GM20000 (cell line): ENCODE measurements around the gene ABCB6.

Experiments used
- DNase-seq: peaks from one replicate; pipeline ENCODE4 v3.0.0; 2012; ENCODE audit warnings: low spot score
- CTCF ChIP-seq: IDR thresholded peaks from 2 replicates; pipeline ENCODE4 v1.5.1; 2012; ENCODE audit warnings: mild to moderate bottlenecking, control low read depth; ENCODE audit errors: extremely low read depth, missing control alignments

Gene ABCB6

DNA sequence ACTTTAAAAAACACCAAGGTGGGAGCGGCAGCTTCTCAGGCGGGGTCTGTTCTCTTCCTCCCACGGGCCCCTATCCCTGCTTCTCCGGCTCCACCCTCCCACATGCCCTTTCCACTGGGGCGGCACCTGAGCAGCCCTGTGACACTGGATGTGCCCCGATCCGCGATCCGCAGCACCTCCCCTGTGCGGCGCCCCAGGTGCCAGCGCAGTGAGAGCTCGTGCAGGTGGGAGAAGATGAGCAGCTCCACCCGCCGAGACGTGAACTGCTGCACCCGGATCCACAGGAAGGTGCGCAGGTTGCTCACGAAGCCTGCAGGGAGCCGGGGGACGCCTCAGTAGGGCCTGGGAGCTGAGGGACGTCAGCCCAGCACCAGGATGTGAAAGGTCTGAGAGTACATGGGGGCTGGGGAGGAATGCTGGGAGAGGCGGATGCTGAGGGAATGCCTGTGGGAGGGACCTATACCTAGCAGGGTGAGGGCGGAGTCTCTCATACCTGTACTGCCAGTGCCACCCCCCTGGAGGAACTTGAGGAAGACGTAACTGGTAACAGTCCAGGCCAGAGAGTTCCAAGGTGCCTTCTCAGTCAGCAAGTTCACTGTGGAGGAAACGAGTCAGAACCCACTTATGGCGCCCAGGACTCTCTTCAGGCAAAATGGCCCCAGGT lies 2.8 kb downstream of the ABCB6 start:
- no peak for TF ChIP-seq CTCF

GRCh38 chr2:219214786-219215185 lies 4.0 kb downstream of the ABCB6 start:
- no peak for TF ChIP-seq CTCF
- DNase-seq: no peak

More for the DNA sequence above, 2.8 kb downstream of the ABCB6 start:
- DNase-seq: no peak

DNA sequence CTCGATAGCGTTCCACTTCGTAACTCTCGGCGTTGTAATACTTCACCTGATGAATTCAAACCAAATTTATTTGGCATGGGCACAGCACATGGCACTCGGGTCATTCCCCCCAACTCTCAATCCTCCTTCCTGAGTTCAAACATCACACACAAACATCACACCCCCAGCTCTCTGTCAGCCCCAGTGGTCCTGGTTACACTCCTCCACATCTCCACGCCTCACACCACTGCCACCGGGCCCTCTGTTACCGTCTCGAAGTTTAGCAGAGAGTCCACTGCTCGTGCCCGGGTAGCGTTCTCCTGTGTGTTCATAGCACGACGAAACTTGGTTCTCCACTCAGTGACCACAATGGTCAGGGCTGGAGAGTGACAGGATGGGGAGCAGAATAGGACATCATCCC lies 4.6 kb downstream of the ABCB6 start:
- DNase-seq: no peak
- TF ChIP-seq CTCF: no peak

GRCh38 chr2:219213486-219214071 lies 5.2 kb downstream of the ABCB6 start:
- DNase-seq: no peak
- TF ChIP-seq CTCF: no peak

DNA sequence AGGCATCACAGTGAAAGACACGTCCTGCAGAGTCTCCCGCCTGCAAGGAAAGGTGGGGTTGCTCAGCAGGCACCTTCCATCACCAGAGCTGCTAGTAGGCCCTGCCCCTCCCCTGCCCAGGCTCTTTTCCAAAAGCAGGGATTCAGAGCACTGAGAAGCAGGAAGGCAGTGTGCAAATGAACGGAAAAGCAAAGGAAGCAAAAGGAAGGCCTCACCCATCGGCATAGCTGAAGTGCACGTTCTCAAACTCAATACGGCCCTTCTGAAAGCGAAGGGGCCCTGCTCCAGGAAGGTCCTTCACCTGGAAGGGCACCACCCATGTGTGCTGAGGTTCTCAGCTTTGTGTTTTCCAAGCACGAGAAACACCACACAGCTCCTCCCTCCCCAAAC lies 5.7 kb downstream of the ABCB6 start:
- no peak for DNase-seq
- TF ChIP-seq CTCF: no peak

DNA sequence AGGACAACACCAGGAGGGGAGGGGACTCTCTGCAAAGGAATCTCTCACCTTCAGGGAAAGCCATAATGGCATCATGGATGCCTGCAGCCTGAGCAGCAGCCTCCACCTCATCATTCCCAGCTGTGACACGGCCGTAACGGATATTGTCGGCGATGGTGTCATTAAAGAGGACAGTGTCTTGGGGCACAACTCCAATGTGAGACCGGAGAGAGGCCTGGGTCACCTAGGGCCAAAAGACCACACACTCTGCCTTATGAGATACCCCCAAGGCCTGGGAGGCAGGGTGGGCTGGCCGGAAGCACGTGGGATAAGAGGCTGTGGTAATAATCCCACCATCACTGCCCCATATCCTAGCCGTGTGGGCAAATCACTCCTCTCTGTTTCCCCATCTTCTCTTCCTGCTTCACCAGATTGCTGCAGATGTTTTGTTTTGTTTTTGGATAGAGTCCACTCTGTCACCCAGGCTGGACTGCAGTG lies 7.8 kb downstream of the ABCB6 start:
- DNase-seq: no peak
- TF ChIP-seq CTCF: no peak

DNA sequence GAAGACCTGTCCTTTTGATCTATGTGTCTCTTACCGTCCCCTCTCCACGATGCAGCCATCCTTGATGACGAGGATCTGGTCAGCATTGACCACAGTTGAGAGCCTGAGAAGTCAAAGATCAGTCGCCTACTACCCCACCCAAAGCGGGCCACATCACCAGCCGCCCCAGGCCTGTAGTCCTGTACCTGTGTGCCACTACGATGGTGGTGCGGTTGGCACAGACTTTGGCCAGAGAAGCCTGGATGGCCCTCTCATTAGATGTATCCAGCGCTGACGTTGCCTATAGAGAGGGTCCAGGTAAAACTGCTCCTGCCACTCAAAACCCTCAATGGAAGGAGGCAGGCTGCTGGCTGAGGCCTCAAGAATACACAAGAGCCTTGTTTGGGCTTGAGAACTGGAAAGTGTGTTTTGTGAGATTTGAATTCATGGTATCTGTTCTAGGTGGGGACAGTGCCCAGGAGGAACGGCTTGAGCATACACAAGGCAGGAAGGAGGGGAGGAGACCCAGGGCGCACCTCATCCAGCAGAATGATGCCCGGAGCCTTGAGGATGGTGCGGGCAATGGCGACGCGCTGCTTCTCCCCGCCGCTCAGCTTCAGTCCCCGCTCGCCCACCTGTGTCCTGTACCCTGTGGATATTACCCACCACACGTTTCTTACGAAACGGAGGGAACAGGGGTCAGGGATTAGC lies 8.4 kb downstream of the ABCB6 start:
- no peak for DNase-seq
- no peak for TF ChIP-seq CTCF
